Stimulated activated naive CD4-positive, alpha-beta T cell (primary cell): Measurements from ENCODE around the gene DEFB129.
"Not testable (repeated sequence)": the region's sequence is repeated elsewhere in the genome, so short reads cannot be mapped to it uniquely, and the experiment has no call there.

ENCODE experiments used
- DNase-seq, 6 experiments: peaks; one replicate each; lab custom pipeline; 2025; lab: John Stamatoyannopoulos, UW

The DEFB129 gene

GRCh38 chr20:226958-227357, at the start of gene DEFB129:
DEFB129 (plus strand) TSS chr20:227258; CDS start chr20:227289, 31 bp downstream.
- DNase-seq = no peak

GRCh38 chr20:184288-184687, 42.8 kb upstream of the DEFB129 start:
- no peak for DNase-seq

GRCh38 chr20:187733-188132, 39.3 kb upstream of the DEFB129 start:
- DNase-seq = no peak

- no peak for DNase-seq
These were observed 37.4 kb upstream of the DEFB129 start, which contains the start of gene DEFB128 for GRCh38 chr20:189611-190010. DEFB128 (minus strand) TSS chr20:189711; CDS start chr20:189623, 88 bp downstream.

- DNase-seq = no peak
These were observed 28.8 kb upstream of the DEFB129 start for GRCh38 chr20:198225-198624.

- no peak for DNase-seq
These were observed 27.1 kb upstream of the DEFB129 start for GRCh38 chr20:199996-200395.

GRCh38 chr20:203630-204029, 23.4 kb upstream of the DEFB129 start:
- DNase-seq = not testable (repeated sequence)

- peak in 4 of 6 experiments; percentile 4 to 56 (median 46) for DNase-seq
These were observed 18.0 kb upstream of the DEFB129 start for GRCh38 chr20:208942-209566.

GRCh38 chr20:210809-211502, 16.1 kb upstream of the DEFB129 start:
- no peak for DNase-seq

GRCh38 chr20:214383-214782, 12.7 kb upstream of the DEFB129 start:
- no peak for DNase-seq

GRCh38 chr20:215796-216195, 11.3 kb upstream of the DEFB129 start:
- DNase-seq = no peak

GRCh38 chr20:217266-217665, 9.8 kb upstream of the DEFB129 start:
- no peak for DNase-seq

- DNase-seq = peak in 1 of 6 experiments; percentile 2
These were observed 7.6 kb upstream of the DEFB129 start for GRCh38 chr20:219290-220115.

- DNase-seq = no peak
These were observed 5.7 kb upstream of the DEFB129 start for GRCh38 chr20:221258-221830.

GRCh38 chr20:225879-226278, 1.2 kb upstream of the DEFB129 start:
- not testable (repeated sequence) for DNase-seq

GRCh38 chr20:227439-228105, 514 bp downstream of the DEFB129 start:
- DNase-seq = peak in 3 of 6 experiments; percentile 32 to 47 (median 39)

GRCh38 chr20:235891-236290, 8.8 kb downstream of the DEFB129 start:
- no peak for DNase-seq

GRCh38 chr20:237489-237888, 10.4 kb downstream of the DEFB129 start:
- DNase-seq = peak in 1 of 6 experiments; percentile 13

- peak in 1 of 6 experiments; percentile 19 for DNase-seq
These were observed 10.9 kb downstream of the DEFB129 start for GRCh38 chr20:237929-238328.

- DNase-seq = no peak
These were observed 15.8 kb downstream of the DEFB129 start for GRCh38 chr20:242905-243304.

GRCh38 chr20:251354-251753, 24.3 kb downstream of the DEFB129 start:
- no peak for DNase-seq

- no peak for DNase-seq
These were observed 25.7 kb downstream of the DEFB129 start for GRCh38 chr20:252801-253200.
